DMS 273 (cell line): Measurements from ENCODE around the gene CTIF.

ENCODE experiments used
- DNase-seq: peaks from one replicate; lab custom pipeline; 2025; ENCODE audit not compliant: unreplicated experiment; lab: John Stamatoyannopoulos, UW

CTIF gene

DNA sequence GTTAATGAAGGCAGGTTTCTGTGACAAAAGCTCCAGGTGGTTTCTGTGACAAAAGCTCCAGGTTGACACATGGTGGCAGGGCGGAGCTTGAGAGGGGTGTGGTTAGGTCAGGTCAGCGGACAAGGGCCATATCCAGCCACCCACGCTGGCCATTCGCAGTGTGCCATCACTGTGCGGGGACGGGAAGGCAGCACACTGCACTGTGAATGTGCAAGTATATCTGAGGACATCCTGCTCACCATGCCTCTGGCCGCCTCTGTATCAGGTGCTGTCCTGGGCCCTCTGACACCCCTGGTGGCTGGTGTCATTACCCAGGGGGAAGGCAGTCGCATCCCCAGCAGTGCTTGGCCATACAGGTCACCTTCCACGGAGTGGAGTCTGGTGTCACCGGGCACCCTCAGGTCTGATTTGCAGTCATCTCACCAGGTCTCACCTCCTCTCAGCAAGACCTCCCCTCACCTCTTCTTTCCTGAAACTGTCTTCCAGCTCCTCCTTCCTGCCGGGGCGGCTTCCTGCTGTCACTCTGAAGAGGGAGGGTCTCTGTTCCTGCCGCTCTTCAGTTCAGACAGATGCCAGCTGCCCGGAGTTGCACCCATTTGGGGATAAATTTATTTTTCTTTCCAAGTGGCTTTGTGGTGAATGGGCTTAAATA is 34.9 kb downstream of the CTIF start:
- DNase-seq, result no peak

DNA sequence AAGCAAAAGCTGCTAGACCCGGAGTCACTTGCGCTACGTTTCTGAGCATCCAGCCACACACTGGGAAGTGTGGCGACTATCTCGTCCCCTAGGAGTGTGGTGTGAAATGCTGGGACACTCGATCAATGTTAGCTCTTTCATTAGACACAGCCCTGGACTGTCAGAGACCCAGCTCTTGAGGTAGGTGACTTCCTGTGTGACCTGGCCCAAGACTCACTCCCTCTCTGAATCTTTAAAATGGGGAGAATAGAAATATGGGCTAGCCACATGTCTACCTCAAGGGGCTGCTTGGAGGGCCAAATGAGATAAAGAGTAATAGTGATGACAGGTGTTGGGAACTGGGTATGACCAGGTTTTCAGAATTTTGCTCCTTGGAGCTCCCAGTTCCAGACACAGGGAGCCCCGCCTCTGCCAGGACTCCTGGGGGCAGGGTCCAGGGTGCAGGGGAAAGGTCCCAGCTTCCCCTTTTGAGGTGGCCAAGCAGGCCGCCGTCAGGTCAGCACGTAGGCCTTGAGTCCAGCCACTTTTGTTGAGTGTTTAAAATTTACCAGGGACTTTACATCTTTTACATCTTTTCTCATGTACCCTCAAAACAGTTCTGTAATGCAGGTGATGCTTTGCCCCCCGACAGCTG is 36.0 kb downstream of the CTIF start:
- no peak for DNase-seq

DNA sequence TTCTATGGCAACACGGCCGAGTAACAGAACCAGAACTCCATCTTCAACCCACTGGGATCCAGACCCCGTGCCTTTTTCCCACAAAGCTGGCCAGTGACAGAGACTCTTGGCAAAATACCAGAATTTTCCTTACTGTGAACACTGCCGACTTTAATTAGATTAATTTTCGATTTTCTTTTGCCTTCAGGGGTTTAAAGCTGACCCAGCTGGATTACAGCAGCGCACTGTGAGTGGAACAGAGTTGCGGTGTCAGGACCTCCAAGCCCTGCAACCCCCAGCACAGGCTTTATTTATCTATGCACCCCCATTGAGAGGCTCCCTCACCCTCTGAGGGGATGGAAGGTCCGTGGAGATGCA is 36.4 kb downstream of the CTIF start:
- DNase-seq, result peak; percentile 11

DNA sequence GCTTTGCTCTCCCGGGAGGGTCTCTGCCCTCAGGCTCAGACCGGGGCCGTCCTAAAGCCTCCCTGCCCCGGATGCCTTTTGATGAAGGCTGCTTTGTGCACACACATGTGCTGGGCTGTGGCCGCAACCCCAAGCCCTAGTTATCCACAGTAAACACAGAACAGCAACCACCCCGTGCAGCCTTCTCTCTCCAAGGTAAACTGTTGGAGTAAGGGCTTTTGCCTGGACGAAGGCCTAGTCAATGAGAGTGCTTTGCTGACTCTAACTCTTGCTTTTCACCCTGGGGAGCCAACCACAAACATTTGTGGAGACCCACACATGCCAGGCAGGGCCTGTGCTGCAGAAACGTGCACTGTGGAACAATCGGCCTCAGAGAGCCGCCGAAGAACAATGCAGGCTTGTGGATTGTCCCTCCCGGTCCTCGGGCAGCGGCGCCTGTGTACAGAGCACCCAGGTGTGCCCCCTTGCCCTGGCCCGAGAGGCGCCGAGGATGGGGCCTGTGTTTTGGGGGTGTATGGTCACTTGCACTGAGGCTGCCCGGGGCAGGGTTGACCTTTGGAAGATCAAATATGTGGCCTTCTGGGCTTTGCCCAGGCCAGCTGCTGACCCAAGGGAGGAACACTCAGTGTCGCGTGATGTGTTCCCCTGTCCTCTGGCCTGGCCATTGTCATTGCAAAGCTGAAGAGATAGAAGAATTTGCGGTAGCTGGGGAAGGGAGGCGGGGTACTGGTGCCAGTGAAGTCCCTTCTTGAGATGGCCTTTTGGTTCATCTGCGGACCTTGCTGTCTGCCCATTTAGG is 37.0 kb downstream of the CTIF start:
- DNase-seq, result no peak

DNA sequence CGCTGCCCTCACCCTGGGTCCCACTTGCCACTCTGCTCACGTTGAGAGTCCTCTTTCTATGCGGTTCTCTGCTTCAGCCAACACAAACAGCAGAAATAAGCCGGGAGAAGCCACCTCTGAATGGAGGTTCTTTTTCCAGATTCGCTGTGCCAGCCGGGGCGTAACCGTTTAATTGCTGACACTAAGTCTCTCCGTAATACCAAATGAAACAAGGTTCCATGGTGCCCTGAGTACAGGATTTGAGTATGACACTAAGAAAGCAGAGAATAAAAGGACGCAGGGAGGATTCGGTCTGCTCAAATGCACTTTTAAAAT is 37.6 kb downstream of the CTIF start:
- DNase-seq, result no peak

DNA sequence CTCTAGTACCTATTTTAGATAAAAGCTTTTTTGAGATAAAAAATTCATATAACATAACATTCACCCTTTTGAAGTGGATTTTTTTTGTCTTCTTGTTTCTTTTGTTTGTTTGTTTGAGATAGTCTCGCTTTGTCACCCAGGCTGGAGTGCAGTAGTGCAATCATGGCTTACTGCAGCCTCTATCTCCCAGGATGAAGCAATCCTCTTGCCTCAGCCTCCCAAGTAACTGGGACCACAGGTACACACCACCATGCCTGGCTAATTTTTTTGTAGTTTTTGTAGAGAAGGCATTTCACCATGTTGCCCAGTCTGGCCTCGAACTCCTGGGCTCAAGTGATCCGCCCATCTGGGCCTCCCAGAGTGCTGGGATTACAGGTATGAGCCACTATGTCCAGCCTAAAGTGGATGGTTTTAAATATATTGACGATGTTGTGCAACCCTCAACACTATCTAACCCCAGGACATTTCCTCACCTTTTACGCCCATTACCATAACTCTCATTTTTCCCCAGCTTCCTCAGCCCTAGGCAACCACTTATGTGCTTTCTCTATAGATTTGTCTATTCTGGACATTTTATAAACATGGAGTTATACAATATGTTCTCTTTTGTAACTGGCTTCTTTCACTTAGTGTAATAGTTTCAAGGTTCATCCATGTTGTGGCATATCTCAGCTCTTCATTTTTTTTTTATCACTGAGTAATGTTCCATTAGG is 38.8 kb downstream of the CTIF start:
- no peak for DNase-seq

- no peak for DNase-seq
These were observed 39.5 kb downstream of the CTIF start for GRCh38 chr18:48578289-48578688.

DNA sequence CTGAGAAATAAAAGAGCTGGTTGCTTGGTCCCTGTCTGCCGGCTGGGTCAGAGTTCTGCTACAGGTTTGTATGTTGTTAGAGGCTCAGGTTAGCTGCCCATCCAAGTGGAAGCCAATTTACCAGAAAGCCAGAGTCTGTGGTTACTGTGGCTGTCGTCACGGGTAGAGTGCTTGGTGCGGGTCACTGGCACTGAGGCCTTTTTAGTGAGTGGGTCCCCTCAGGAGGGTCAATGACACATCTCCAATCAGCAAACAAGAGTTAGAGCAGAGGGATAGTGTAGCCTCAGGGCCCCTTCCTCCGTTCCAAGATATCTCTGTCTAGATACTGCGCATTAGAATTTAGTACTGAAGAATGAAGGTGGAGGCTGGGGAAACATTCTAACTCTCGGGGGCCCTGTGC is 41.2 kb downstream of the CTIF start:
- DNase-seq, result no peak

DNA sequence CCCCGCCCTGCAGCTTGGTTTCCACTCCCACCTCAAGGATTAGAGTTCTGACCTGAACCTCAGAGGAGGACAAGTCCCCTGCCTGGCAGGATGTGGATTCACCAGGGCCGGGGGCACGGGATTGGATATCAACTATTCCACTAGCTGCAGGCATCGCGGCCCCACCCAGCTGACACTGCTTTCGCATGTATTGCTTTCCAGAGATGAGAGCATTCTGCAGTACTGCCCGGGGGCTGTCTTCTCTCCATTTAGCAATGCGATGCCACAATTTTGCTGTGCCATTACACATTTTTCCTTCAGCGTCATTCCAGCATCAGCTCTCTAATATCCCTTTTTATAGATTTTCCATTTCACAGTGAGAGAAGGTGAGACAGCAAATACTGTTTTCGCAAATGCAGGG is 42.0 kb downstream of the CTIF start:
- no peak for DNase-seq

DNA sequence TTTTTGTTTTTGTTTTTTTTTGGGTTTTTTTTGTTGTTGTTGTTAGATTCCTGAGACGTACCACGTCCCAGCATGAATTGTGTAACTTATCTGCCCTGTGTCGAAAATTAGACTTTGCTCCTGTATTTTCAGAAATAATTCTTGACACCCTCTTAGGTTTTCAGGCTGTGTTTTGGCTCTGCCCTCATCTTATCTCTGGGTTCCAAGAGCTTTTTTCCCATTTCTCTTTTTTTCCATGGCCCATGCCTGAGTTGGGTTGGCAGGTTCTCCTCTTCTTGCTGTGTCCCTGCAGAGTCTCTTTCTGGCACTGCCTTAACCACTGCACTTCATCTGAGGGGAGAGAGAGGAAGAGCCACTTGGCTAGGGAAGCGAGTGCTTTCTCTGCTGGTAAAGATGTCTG is 42.4 kb downstream of the CTIF start:
- DNase-seq, result no peak

GRCh38 chr18:48581941-48582340 is 43.1 kb downstream of the CTIF start:
- no peak for DNase-seq

DNA sequence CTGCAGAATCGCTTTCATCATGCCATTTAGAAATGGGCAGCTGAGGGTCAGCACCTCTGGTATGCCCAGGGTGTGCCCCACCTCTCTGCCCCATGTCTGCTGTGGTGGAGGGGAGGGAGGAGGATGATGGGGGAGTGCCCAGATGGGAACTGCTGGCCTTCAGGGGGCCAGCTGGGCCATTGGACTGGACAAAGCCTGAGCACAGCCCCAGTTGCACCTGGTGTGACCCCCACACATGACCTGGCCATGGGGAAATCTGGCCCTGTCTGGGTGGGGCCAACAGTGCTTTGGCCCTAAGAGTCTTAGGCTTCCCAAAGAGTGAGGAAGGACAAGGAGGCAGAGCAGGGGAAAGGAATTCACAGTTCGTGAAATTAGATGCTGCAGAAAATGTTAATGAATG is 44.1 kb downstream of the CTIF start:
- no peak for DNase-seq

DNA sequence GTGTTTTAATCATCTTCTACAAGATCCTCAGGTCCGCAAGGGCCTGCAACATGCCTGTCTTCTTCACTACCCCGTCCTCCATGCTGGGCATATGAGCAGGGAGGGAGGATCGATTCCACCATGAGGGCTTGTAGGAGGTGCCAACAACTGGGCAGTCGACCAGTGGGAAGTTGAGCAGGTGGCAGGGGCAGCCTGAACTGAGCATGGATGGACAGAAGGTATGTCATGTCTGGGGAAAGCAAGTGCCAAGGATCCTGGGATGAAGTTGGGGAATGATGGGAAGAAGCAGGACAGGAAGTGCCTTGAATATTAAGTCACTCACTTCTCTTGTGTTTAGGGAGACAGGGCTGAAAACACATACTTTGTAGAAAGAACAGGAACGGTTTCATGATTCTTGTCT is 44.7 kb downstream of the CTIF start:
- no peak for DNase-seq

DNA sequence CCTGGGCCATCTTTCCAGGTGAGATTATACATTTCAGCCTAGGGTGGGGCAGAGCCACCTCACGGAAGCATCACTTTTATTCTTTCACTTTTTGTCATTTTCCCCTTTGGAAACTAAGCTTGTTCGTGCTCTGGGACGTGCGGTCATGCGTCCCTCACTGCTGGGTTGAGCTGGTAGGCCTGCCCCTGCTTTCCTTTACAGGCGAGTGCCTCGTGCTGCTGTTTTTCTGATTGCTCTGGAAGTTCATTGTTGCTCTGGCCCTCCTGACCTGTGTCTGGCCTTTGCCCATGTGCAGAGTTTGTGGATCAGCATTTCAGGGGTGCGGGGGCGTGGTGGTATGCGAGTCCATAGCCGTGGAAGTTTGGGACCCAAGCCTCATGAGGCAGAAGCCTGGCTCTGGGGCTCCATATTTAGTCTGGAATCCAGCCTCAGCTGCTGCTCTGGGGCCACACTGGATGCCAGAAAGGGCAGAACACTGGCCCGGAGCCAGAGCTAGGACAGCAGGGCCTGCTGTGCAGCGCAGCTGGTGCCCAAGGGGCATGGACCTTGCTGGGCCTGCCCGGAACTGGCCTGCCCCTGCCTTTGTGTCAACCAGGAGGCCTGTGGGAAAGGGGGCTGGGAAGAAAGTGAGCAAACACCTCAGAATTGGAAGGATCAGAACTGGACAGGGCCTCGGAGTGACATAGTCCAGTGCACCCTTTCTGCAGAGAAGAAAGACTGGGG is 51.1 kb downstream of the CTIF start:
- peak; percentile 79 for DNase-seq

- peak; percentile 35 for DNase-seq
These were observed 51.8 kb downstream of the CTIF start for GRCh38 chr18:48590678-48591077.

DNA sequence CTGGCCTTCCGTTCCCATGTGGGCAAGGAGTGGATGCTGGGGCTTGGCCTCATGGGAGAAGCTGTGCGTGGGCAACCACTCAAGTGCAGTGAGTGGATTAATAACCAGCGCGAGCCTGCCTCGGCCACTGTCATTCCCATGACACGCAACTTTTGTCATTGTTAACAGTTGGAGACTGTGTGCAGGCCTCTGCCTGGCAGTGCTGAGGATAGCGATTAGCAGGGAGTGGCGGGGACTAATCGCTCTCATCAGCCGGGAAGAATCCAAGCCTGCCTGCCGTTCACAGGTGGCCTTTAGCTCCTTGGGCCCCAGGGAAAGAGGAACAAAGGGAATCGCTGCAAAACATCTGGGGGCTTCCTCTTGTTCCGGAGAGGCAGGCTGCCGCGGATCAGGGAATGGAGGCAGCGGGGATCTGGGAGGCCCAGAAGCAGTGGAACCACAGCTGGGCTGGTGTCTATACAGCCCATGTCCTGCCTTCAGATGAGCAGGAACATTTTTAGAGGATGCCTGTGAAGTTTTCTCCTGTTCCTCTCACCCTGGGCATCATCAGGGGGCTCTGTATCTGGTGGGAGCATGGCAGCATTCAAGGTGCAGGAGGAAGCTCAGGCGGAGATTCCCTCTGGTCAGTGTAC is 53.8 kb downstream of the CTIF start:
- no peak for DNase-seq

DNA sequence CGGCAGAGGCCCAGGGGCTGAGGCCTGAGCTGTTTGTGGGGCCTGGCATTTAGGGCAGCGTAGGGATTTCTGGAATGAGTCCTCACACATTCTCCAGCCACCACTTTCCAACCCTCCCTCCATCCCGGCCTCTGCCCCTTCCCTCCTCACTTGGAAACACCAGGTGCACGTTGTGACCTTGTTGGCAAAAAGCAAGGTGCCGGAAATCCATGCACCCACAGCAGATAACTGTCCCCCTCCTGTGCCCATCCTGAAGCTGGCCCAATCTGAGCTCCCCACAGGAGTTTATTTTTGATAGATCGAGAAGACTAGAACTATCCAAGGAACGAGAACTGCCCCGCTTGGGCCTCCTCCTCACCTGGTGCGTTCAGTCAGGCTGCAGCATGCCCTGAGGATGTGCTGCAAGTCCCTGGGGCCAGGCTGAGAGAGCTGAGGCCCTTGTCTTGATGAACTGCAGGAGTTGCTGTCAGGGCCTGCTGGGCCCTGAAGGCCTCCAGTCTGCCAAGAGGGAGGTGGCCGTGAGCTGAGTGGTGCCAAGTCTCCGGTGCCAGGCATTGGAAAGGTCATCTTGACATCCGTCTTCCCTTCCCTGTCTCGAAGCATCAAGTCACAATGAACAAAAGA is 55.8 kb downstream of the CTIF start:
- DNase-seq, result no peak

DNA sequence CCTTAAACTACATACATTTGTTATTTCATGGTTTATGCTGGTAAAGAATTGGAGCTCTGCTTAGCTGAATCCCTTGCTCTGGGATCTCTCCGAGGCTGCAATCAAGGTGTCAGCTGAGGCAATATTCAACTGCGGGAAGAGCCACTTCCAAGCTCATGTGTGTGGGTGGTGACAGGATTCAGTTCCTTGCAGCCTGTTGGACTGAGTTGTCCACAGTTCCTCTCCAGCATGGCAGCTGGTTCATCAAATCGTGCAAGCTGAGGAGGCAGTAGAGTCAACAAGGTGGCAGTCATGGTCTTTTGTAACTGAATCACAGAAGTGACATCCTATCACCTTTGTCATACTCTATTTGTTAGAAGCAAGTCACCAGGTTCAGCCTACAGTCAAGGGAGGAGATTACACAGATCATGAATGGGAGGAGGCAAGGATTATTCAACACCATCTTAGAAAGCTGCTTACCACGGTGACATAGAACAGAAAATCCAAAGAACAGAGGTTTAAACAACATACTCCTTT is 56.9 kb downstream of the CTIF start:
- DNase-seq, result no peak

- no peak for DNase-seq
These were observed 58.3 kb downstream of the CTIF start for GRCh38 chr18:48597110-48597509.

- DNase-seq, result no peak
These were observed 58.8 kb downstream of the CTIF start for GRCh38 chr18:48597671-48598070.
